Activated CD4-positive, CD25-positive, alpha-beta regulatory T cell treated with anti-CD3 and anti-CD28 coated beads, Interleukin-2, amount 50 U/mL, for 72 hours (primary cell): ENCODE measurements around the gene TRRAP.
"Not testable (repeated sequence)": the region's sequence is repeated elsewhere in the genome, so short reads cannot be mapped to it uniquely, and the experiment has no call there.

Experiments used
- DNase-seq: peaks from one replicate; pipeline ENCODE4 v3.0.0; 2021

The TRRAP gene

DNA sequence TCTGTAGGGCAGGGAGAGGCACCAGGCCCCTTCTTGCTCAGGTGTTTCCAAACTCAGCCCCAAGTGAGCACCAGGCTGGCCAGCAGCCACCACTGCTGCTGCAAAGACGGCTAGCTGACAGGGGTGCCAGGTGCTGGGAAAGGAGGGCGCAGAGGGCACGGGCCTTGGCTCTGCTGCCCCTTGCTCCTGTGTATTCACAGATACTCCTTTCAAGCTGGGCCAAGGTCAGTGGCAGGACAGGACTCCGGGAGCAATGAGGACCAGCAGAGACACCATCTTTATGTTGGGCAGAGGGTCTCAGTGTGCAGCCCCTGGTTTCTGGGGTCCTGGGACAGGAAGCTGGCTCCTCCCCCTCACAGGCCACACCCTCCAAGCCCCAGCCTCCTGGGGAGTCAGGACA is 155.4 kb downstream of the TRRAP start:
- no peak for DNase-seq

DNA sequence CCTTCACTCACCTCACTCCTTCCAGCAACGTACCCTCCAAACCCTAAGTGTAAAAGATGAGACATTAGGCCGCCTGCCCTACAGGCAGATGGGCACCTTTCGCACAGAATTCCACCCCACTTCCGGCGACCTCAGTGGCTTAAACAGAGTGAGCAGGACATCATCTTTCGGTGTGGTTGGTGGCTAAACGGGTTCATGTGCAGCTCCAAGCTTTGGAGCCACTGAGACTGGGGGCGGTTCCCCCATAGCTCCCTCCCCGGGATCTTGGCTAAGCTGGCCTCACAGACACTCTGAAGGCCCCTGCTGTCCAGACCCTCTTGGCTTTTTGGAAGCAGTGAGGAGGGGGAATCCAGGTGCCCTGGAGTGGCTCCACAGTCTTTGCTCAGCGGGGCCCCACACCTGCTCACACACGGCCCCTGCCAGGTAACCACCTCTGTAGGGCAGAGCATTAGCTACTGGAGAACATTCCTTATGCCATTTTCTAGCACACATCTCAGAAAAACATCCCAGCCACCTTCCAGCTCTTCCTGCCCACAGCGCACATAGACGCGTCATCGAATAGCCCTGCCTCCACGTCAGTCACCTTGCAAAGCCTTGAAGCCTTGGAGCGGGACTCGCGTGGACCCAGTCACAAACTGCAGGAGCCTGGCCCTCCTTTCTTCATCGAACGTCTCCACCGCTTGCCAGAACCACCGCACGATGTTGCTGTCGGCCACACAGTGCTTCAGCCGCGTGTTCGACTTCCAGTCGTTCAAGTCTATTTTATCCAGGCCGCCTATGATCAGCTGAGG is 156.8 kb downstream of the TRRAP start:
- DNase-seq = no peak

DNA sequence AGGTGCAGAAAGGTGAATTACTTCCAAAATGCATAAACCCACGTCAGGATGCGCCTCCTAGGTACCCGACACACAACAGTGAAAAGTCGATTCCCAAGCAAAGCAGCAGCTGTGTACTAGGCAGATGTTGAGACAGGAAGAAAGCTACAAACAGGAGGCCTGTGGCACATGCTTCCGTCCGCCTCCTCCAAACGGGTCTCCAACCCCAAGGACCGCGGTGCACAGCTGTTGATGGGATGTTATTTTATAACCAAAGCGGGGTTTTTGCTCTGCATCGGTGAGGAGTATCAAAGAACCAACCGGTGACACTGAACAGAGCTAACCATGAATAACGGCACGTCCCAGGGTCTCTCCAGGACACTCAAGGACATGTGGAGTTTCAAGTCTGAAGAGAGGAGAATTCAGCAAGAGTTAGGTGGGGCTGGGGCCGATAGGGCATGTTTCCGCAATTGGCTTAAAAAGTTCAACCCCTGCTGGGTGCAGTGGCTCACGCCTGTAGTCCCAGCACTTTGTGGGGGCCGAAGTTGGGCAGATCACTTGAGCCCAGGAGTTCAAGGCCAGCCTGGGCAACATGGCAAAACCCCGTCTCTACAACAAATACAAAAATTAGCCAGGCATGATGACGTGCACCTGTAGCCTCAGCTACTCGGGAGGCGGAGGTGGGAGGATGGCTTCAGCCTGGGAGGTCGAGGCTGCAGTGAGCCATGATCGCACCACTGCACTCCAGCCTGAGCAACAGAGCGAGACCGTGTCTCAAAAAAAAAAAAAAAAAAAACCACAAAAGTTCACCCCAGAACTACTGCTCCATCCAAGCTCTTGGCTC is 157.6 kb downstream of the TRRAP start:
- no peak for DNase-seq

DNA sequence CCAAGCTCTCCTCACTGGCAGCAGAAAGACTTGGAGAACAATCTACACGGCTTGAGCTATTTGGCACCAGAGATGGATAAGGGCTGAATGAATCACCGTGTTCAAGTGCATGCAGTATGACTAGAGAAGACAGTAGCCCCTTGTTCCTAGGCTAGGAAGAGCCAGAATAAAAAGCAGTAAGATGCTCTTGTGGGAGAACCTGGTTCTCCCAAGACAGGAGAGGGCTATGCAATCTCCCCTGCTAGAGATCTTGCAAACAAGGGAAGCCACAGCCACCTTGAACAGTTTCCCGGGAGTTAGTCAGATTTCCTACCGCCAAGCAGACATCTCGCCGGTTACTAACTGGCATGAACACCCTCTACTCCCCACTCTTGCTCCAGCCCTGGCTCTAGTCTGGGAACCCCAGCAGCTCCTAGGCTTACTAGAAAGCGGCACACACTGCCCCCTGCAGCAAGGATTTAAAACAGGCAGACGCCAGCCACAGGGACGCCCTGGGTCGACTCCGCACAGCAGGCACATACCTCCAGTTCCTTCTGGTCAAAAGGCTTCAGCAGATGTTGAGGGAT is 158.3 kb downstream of the TRRAP start:
- no peak for DNase-seq

DNA sequence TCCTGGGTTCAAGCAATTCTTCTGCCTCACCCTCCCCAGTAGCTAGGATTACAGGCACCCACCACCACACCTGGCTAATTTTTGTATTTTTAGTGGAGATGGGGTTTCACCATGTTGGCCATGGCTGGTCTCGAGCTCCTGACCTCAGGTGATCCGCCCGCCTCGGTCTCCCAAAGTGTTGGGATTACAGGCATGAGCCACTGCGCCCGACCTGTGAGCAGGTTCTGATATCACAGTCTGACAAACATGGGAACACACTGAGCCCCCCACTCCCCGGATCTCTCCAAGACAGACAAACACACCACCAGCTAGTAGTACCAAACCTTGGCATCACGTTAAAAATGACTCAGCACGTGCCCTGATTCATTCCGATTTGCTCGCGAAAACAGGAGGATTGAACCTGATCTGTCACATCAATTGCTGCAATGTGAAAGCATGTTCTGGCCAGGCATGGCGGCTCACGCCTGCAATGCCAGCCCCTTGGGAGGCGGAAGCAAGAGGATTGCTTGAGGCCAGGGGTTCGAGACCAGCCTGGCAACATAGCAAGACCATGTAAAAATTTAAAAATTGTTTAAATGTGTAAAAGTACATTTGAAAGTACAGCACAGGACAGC is 159.1 kb downstream of the TRRAP start:
- no peak for DNase-seq

DNA sequence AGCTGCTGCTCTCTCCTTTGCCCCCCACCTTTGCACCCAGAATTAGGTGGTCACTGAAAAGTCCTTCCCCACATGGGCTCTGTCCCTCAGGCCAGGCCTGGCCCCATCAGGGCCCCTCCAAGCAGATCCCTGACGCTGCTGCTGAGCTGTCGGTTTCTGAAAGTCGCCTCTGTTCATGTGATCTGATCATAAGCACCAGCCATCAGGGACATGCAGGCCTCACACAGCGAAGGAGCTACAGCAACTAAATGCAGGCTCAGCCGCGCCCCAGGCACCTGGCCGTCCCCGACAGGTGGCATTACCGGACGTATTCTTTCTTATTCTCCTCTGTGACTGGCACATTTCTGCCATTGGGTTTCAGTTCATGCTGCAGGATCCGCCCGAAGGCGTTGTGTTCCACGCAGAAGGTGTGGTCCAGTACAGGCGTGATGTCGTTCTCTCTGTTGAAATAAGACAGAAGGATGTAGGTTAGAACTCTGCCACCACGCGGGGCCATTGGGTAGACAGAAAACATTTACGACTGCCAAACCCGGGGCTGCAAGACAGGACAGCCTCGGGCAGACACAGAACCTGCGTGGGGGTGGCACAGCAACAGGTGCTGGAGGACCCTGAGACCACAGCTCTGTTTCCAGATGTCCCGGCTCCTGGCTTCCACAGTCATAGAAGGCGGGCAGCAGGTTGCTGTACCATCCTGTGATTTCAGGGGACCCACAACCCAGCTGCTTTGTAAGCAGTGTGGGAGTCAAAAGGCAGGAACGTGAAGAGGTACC is 159.9 kb downstream of the TRRAP start:
- DNase-seq = no peak

DNA sequence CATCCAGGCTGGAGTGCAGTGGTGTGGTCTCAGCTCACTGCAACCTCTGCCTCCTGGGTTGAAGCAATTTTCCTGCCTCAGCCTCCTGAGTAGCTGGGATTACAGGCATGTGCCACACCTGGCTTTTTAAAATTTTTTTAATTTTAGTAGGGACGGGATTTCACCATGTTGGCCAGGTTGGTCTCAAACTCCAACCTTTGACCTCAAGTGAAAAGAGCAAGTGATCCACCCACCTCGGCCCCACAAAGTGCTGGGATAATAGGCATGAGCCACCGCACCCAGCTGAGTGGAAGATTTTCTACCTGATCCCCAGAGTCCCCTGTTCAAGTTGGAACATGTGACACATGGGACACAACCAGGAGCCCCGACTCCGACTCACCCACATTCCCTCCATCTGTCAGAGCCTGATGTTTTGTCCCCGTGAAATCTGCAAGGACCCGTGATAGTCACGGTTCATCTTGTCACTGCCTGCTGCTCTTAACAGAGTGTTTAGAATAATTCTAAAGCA is 161.1 kb downstream of the TRRAP start:
- no peak for DNase-seq

DNA sequence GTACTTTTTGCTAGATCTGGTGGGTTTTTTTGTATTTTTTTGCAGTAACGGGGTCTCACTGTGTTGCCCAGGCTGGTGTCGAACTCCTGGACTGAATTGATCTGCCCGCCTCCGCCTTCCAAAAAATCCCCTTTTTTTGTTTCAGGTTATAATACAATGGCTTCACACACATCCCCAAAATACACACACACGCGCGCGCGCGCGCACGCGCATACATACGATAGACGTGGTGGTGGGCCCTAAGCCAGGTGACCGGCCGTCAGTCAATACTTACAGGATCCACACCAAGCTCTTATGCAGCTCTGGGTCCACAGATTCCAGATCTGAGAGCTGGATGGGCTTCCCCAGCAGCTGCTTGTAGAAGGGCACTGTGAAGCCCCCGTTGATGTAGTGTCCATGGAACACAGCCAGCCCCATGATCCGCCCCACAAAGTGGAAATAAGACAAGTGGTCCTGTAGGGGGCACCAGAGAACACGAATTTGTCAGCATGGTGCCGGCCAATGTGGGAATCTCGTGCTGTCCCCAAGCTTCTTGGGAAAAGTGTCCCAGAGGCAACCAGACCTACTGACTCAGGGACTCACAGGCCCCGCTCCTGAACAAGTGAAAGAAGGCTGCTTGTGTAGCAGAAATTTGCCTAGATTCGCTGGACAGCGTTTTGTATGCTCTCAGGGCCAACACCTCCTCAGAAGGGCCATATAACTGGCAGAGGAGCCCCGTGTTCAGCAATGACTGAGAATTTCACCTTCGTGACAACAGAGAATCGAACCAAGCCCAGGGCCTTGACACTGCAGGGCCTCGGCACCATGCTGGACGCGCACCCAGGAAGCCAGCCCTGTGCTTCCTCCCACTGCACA is 162.0 kb downstream of the TRRAP start:
- peak; percentile 46 for DNase-seq

DNA sequence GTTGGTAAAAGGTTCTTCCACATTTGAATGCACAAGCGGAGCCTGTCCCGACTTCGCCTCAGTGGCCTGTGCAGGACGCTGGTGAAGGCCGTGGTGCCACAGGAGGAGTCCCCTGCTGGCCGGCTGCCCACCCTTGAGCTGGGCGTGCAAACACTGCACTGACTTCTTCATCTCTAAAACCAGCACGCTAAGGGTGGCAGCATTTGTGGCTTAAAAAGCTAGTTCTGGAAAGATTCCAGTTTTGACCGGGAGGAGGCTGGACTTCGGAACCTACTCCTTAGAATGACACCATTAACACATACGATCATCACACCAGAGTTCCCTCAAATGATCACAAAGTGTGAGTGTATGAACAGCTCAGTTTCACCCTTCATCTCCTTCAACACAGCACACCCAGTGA is 163.2 kb downstream of the TRRAP start:
- DNase-seq = no peak

DNA sequence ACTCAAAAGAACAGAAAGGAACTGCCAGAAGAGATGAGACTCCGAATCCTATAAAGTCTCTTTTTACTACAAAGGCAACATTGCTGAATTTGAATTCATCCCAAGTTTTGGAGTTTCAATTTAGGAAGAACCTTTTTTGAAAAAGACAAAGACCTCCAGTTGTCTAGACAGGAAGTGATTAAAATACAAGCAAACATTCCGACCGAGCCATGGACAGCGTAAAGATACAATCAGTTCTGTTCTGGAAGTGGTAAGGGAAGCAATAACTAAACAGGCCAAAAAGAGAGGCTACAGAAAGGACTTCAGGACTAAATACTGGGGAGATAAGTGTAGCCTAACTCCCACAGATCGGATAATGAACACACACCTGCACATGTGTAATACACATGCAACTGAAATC is 164.6 kb downstream of the TRRAP start:
- no peak for DNase-seq

DNA sequence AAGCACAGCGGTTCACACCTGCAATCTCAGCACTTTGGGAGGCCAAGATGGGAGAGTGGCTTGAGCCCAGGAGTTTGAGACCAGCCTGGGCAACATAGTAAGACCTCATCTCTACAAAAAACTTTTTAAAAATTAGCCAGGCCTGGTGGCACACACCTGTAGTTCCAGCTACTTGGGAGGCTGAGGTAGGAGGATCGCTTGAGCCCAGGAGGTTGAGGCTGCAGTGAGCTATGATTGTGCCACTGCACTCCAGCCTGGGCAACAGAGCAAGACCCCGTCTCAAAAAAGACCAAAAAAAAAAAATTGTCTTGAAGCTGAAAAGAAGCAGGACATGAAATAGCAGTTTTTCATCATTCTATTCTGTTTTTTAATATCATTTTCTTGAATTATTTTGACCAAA is 166.5 kb downstream of the TRRAP start:
- not testable (repeated sequence) for DNase-seq

DNA sequence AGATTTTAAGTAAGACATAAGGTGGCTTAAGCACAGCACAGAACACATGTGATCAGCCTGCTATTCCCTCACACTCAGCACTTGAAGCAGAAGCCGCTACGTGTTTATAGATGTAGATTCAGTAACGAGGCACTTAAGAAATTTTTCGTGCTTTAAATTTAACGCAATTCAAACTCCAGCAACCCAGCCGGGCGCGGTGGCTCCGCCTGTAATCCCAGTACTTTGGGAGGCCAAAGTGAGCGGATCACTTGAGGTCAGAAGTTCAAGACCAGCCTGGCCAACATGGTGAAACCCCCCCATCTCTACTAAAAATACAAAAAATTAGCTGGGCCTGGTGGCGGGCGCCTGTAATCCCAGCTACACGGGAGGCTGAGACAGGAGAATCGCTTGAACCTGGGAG is 167.9 kb downstream of the TRRAP start:
- not testable (repeated sequence) for DNase-seq

DNA sequence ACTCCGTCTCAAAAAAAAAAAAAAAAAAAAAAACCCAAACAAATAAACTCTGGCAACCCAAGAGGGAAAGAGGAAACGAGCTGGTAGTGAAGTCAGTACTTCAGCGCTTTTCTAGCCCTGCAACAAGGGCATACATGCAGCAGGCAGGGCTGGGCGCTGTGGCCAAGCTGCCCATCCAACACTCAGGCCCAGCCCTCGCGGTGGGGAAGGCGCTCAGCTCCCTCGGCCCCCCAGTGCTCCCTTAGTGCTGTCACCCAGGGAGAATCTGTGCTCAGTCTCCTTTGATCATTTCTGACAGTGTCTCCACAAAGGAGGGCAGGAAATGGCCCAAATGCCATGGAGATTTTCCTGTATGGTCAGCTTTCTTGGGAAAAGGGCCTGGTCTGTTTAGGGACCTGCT is 168.4 kb downstream of the TRRAP start:
- no peak for DNase-seq

DNA sequence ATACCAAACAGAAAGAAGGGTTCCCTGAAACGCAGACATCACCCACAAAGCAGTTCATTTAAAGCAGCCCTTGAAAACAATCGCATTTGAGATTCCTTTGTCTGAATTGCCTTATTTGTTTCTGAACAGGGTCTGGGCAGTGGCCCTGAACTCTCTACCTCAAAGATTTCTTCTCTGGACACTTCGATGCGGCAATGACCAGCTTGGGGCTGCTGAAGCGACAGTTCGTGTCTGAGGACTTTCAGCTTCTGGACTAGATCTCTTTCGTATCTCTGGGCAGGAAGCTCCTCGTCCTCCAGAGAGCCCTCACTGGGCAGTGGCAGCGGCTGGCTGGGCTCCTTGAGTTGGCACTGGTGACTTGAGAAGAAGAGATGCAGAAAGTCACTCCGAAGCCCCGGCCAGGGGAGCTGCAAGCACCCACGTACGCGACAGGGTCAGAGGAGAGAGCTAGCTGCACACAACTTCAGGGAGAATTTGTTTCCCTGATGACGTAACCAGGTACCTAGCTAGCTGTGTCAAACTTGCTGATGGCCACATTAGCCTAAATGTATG is 169.3 kb downstream of the TRRAP start:
- no peak for DNase-seq

DNA sequence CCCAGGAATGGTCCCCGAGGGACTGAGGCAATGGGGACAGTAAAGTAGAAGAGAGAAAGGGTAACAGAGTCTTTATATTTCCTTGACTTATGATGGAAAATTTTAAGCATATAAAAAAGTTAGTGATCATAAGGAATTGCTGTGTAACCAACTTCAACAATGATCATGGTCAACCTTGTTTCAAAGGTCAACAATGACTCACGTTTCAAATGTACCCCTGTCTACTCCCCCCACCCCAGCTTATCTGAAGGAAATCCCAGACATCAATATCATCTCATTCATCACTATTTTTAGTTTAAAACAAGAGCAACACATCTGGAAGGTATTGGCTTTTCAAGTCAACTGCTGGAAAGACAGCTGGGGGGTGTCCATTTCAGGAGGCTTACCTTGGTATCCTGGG is 172.6 kb downstream of the TRRAP start:
- DNase-seq = no peak

DNA sequence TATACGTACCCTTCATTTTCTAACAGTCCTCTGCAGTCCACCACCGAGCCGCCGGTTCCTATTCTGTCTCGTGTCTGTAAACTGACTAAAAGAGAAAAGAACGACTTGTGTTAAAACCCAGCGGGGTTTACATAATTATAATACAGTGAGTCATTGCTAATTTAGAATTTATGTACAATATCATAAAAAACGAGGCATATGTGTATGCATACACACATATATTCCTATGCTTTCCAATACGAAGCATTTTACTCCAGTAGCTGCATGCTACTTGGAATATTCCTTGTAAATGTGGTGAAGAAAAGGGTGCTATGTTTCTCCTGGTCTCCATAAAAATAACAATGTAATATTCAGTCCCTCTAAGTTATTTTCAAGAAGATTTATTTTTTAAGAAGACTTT is 176.4 kb downstream of the TRRAP start:
- DNase-seq = no peak

DNA sequence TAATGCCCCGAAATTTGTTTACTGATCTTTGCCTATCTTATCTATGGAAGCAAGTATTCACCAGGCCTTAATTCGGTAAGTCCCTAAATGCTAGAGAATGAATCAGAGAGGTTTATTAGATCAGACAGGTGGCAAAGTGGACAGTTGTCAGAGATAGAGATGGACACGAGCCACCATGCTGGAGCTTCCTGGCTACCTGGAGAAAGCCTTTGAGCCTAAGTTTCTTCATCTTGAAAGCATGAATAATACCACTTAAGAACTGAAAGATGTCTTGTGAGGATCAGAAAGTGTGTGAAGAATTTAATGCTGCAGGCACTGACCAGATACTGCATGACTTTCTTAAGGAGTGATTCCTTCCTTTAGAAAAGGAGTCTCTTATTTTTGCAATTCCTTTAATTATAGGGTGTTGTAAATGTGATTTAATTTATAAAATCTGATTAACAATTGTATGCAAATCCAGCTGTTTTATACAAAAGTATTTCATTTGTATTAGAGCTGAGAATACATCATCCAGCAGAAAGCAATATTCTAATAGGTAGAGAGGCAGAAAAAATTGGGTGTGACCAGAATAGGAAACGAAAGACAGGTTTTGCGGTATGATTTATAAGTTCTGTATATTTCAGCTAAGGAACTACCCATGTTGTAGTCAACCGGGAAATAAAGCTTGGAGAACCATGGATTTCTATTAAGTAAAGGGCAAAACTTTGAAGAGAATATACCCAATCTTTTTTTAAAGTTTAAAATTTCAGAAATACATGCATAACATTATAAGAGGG is 182.9 kb downstream of the TRRAP start:
- DNase-seq = no peak
